Parathyroid adenoma (tissue), 2 donors: Measurements from ENCODE around the gene COX5A.

ENCODE experiments used
- H2AFZ ChIP-seq: fragments of 300-600 bp; sonication (generic); one replicate; pipeline ENCODE4 v1.7.0; 2017; ENCODE audit warnings: antibody characterized with exemption, mild to moderate bottlenecking
- H3K27ac ChIP-seq: fragments of 300-600 bp; sonication (generic); one replicate; pipeline ENCODE4 v1.7.0; 2017
- H3K27me3 ChIP-seq: fragments of 300-600 bp; sonication (generic); one replicate; pipeline ENCODE4 v1.7.0; 2017; ENCODE audit warnings: low read length; ENCODE audit not compliant: control insufficient read depth, insufficient read depth
- H3K36me3 ChIP-seq: fragments of 300-600 bp; sonication (generic); one replicate; pipeline ENCODE4 v1.7.0; 2017; ENCODE audit warnings: low read length; ENCODE audit not compliant: control insufficient read depth, insufficient read depth
- H3K4me1 ChIP-seq: fragments of 300-600 bp; sonication (generic); one replicate; pipeline ENCODE4 v1.7.0; 2017; ENCODE audit warnings: control low read depth
- H3K4me2 ChIP-seq: fragments of 300-600 bp; sonication (generic); one replicate; pipeline ENCODE4 v1.7.0; 2017; ENCODE audit warnings: low read length
- H3K4me3 ChIP-seq: fragments of 300-600 bp; sonication (generic); one replicate; pipeline ENCODE4 v1.7.0; 2017; ENCODE audit warnings: low read depth, low read length
- H3K79me2 ChIP-seq: fragments of 300-600 bp; sonication (generic); one replicate; pipeline ENCODE4 v1.7.0; 2017; ENCODE audit warnings: control low read depth
- H3K9ac ChIP-seq: fragments of 300-600 bp; sonication (generic); one replicate; pipeline ENCODE4 v1.7.0; 2017; ENCODE audit warnings: mild to moderate bottlenecking
- H3K9me3 ChIP-seq: fragments of 300-600 bp; sonication (generic); one replicate; pipeline ENCODE4 v1.7.0; 2017; ENCODE audit warnings: low read length; ENCODE audit not compliant: control insufficient read depth
- TF ChIP-seq, protein P1 (sequence below): fragments of 300-600 bp; sonication (generic); IDR thresholded peaks from one replicate; pipeline ENCODE4 v1.7.0; 2017; ENCODE audit warnings: antibody characterized with exemption, mild to moderate bottlenecking
- donor health status: primary hyperparathyroidism.

COX5A gene

GRCh38 chr15:74959586-74959939 is 21.7 kb upstream of the COX5A start:
- no peak overlapping the region for H3K9ac ChIP-seq
- H3K27ac ChIP-seq: no peak overlapping the region
- no peak overlapping the region for H3K4me3 ChIP-seq

DNA sequence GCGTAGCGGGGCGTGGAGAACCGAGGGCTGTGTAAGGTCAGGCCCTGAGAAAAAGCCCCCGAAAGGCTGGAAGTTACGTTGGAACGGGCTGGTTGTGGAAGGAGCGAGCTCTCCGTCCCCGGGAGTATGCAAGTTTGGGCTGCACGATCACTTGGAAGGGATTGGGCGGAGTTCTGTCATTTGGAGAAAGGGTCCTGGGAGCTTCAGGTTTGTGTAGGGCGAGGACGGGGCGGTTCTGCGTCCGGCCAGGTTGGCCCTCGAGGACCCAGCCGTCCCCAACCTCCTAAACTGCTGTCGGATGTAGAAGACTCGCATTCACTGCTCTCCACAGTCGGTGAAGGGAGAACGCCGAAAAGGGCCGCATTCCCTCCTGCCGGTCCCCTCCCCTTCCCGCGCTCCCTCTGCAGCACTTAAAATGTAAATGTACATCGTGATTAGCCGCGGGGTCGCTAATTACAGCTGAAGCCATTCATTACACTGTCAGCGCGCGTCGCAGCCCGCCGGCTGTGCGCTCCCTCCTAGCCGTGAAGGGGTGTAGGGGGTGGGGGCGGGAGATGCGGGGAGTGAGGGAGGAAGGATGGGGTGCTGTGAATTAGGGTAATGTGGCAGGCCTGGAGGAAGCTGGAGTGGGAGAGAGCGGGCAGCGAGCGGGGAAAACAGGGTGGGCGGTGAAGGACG is 21.2 kb upstream of the COX5A start:
- peak overlapping the region; percentile 84 for H2AFZ ChIP-seq
- no peaks in the 10 kb centered on the region for H3K9me3 ChIP-seq
- no peaks in the 10 kb centered on the region for H3K27me3 ChIP-seq
- no peaks in the 10 kb centered on the region for H3K79me2 ChIP-seq
- no peak overlapping the region for H3K27ac ChIP-seq
- TF ChIP-seq, protein P1, sequence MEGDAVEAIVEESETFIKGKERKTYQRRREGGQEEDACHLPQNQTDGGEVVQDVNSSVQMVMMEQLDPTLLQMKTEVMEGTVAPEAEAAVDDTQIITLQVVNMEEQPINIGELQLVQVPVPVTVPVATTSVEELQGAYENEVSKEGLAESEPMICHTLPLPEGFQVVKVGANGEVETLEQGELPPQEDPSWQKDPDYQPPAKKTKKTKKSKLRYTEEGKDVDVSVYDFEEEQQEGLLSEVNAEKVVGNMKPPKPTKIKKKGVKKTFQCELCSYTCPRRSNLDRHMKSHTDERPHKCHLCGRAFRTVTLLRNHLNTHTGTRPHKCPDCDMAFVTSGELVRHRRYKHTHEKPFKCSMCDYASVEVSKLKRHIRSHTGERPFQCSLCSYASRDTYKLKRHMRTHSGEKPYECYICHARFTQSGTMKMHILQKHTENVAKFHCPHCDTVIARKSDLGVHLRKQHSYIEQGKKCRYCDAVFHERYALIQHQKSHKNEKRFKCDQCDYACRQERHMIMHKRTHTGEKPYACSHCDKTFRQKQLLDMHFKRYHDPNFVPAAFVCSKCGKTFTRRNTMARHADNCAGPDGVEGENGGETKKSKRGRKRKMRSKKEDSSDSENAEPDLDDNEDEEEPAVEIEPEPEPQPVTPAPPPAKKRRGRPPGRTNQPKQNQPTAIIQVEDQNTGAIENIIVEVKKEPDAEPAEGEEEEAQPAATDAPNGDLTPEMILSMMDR: no peak
- peaks cover 3% of the 10 kb centered on the region for H3K4me1 ChIP-seq
- H3K36me3 ChIP-seq: no peaks in the 10 kb centered on the region
- H3K9ac ChIP-seq: no peak overlapping the region
- no peak overlapping the region for H3K4me3 ChIP-seq
- peak overlapping the region; percentile 22 for H3K4me2 ChIP-seq

More at GRCh38 chr15:74959586-74959939, 21.7 kb upstream of the COX5A start:
- Histone ChIP-seq H3K27me3 (no peaks in the 10 kb centered on the region), H3K9me3 (no peaks in the 10 kb centered on the region), H3K79me2 (no peaks in the 10 kb centered on the region), H3K4me2 (no peak overlapping the region), H3K4me1 (peaks cover 6% of the 10 kb centered on the region), H3K36me3 (no peaks in the 10 kb centered on the region), H2AFZ (no peak overlapping the region)
- TF ChIP-seq, protein P1: no peak

DNA sequence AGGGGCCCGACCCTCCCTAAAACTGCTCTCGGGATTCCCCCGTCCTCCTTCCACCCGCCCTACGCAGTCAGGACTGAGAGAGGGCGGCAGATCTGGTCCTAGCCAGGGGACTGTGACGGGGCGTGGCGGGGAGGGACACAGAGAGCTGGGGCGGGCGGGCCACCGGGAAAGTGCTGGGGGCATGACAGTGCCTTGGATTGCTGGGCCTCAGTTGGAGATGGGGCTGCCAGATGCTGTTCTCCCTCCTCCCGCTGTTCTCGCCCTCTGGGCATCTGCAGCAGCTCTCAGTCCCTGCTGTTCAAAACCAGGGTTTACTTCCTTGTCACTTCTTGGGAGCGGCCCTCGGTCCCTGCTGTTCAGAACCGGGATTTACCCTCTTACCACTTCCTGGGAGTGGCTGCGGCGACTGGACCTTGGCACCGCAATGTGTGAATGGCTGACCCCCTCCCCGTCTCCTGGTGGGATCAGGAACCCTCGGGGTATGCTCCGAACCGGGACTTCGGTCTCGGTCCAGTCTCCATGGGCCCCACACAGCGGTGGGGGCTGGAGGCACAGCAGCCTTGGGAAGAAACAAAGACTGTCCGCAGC is 20.5 kb upstream of the COX5A start:
- no peak overlapping the region for H3K27ac ChIP-seq
- no peaks in the 10 kb centered on the region for H3K79me2 ChIP-seq
- H3K4me3 ChIP-seq: no peak overlapping the region
- H3K9me3 ChIP-seq: no peaks in the 10 kb centered on the region
- no peaks in the 10 kb centered on the region for H3K36me3 ChIP-seq
- peak overlapping the region; percentile 26 for H3K4me2 ChIP-seq
- no peak overlapping the region for H3K9ac ChIP-seq
- peaks cover 2% of the 10 kb centered on the region for H3K4me1 ChIP-seq
- H2AFZ ChIP-seq: peak overlapping the region; percentile 84
- no peaks in the 10 kb centered on the region for H3K27me3 ChIP-seq
- TF ChIP-seq, protein P1: no peak

DNA sequence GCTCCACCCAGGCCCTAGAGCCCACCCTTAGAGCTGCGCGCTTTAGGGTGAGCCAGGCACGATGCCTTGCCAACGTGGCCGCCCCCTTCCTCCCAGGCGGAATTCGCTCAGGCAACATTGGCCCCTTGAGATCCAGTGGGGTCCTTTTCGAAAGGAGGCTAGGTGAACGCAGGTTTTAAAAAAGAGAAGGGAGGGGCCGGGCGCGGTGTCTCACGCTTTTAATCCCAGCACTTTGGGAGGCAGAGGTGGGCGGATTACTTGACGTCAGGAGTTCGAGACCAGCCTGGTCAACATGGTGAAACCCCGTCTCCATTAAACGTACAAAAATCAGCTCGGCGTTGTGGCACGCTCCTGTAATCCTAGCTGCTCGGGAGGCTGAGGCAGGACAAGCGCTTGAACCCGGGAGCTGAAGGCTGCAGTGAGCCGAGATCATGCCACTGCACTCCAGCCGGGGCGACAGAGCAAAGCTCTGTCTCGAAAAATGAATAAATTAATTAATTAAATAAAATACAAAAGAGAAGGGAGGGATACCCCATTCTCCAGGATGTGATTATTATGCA is 19.7 kb upstream of the COX5A start:
- TF ChIP-seq, protein P1: no peak
- Histone ChIP-seq H3K27ac (peak overlapping the region; percentile 96), H3K4me2 (peak overlapping the region; percentile 86), H3K79me2 (no peaks in the 10 kb centered on the region), H3K36me3 (no peaks in the 10 kb centered on the region), H3K9me3 (no peaks in the 10 kb centered on the region), H3K4me1 (peaks cover 2% of the 10 kb centered on the region), H3K4me3 (peak overlapping the region; percentile 70), H3K27me3 (no peaks in the 10 kb centered on the region), H3K9ac (peak overlapping the region; percentile 46), H2AFZ (peak overlapping the region; percentile 84)
